Astrocyte of the cerebellum (primary cell): ENCODE data around the gene CDH4.
"Not testable (repeated sequence)": the region's sequence is repeated elsewhere in the genome, so short reads cannot be mapped to it uniquely, and the experiment has no call there.

Experiments used
- DNase-seq: peaks from one replicate; pipeline ENCODE4 v3.0.0-alpha.2; 2011; ENCODE audit warnings: low read depth
- H3K4me3 ChIP-seq: 2 replicates; pipeline ENCODE4 v1.5.1; 2011; ENCODE audit warnings: mild to moderate bottlenecking, low read depth, low read length, moderate library complexity
- CTCF ChIP-seq: IDR thresholded peaks from 2 replicates; pipeline ENCODE4 v1.5.1; 2012; ENCODE audit warnings: low read length, low read depth, moderate library complexity, mild to moderate bottlenecking; ENCODE audit errors: missing control alignments
- in situ Hi-C: cut with HindIII; loops from 2 replicates; pipeline ENCODE4 v1.10.0; 2017; ENCODE audit warnings: low sequenced_read_pairs

CDH4 gene

DNA sequence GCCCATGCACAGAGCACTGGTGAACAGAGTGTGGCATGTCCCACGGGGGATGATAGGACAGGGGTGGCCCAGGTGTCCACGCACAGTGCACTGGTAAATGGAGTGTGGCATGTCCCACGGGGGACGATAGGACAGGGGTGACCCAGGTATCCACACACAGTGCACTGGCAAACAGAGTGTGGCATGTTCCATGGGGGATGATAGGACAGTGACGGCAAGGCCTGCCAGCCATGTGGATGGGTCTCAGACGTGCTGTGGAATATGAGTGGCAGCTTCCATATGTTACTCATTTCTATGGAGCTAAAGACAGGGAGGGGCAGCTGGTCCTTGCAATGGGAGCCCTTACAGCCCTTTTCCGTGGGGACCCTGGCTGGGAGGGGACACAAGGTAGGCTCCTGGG, 168.7 kb downstream of the CDH4 start:
- in situ Hi-C loops = loop anchor here (5.0 kb wide), 1 partner anchor 68 kb away; no protein-coding TSS in a partner anchor
- no peak for DNase-seq
- H3K4me3 ChIP-seq = no peak overlapping the region
- no peak for TF ChIP-seq CTCF

GRCh38 chr20:61422636-61423425, 170.8 kb downstream of the CDH4 start:
- in situ Hi-C loops = loop anchor here (5.0 kb wide), 1 partner anchor 71 kb away; no protein-coding TSS in a partner anchor
- H3K4me3 ChIP-seq = no peak overlapping the region
- no peak for DNase-seq
- no peak for TF ChIP-seq CTCF

GRCh38 chr20:61424011-61424627, 172.1 kb downstream of the CDH4 start:
- in situ Hi-C loops = loop anchor here (5.0 kb wide), 1 partner anchor 72 kb away; no protein-coding TSS in a partner anchor
- DNase-seq = no peak
- no peak for TF ChIP-seq CTCF
- no peak overlapping the region for H3K4me3 ChIP-seq

GRCh38 chr20:61424628-61425420, 172.8 kb downstream of the CDH4 start:
- in situ Hi-C loops = loop anchor here (5.0 kb wide), 1 partner anchor 73 kb away; no protein-coding TSS in a partner anchor
- H3K4me3 ChIP-seq = no peak overlapping the region
- TF ChIP-seq CTCF = no peak
- DNase-seq = no peak

DNA sequence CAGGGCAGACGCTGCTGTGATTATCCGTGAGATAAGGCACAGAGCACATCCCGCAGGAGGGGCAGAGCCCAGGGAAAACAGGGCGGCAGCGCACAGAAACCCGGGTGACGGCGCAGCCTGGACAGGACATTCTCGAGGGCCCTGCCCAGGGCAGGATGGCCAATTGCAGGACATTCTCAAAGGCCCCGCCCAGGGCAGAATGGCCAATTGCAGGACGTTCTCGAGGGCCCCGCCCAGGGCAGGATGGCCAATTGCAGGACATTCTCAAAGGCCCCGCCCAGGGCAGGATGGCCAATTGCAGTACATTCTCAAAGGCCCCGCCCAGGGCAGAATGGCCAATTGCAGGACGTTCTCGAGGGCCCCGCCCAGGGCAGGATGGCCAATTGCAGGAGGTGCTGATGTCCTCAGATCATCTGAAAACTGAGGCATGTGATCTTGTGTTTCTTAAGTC, 173.5 kb downstream of the CDH4 start:
- H3K4me3 ChIP-seq, in situ Hi-C loops, DNase-seq: not testable (repeated sequence)

GRCh38 chr20:61426352-61426751, 174.3 kb downstream of the CDH4 start:
- H3K4me3 ChIP-seq = no peak overlapping the region
- in situ Hi-C loops = no loop called here
- TF ChIP-seq CTCF = no peak
- no peak for DNase-seq
